ENCODE results near the gene ADAM19.

Gene ADAM19

GRCh38 chr5:157612581-157612980 is 37.0 kb upstream of the ADAM19 start:
- POLR2A ChIA-PET = no interaction called here
- no peak overlapping the region for H3K4me3 ChIP-seq (ENCODE audit: low read depth, low read length)
- TF ChIP-seq CTCF (IDR thresholded peaks at IDR 0.05; ENCODE audit: insufficient read depth, low read length, missing control alignments) = no peak
- CTCF ChIA-PET = interaction anchor here (1.0 kb wide), 2 partner anchors 20 kb away, joined by 3 read pairs; no protein-coding TSS in a partner anchor
- no peak for DNase-seq (ENCODE audit: low read depth, low spot score)

- CTCF ChIA-PET = interaction anchor here (1.0 kb wide), 2 partner anchors 19 to 20 kb away, joined by 3 read pairs; no protein-coding TSS in a partner anchor
- POLR2A ChIA-PET = interaction anchor here (0.6 kb wide), 1 partner anchor 38 kb away, joined by 4 read pairs; no protein-coding TSS in a partner anchor
- DNase-seq (ENCODE audit: low read depth, low spot score) = no peak
Observed at GRCh38 chr5:157611571-157612476, 36.2 kb upstream of the ADAM19 start.

GRCh38 chr5:157610990-157611389 is 35.4 kb upstream of the ADAM19 start:
- CTCF ChIA-PET = no interaction called here
- TF ChIP-seq CTCF (IDR thresholded peaks at IDR 0.05; ENCODE audit: insufficient read depth, low read length, missing control alignments) = no peak
- no peak for DNase-seq (ENCODE audit: low read depth, low spot score)
- no peak overlapping the region for H3K4me3 ChIP-seq (ENCODE audit: low read depth, low read length)
- POLR2A ChIA-PET = no interaction called here

More at GRCh38 chr5:157611571-157612476, 36.2 kb upstream of the ADAM19 start:
- TF ChIP-seq CTCF (IDR thresholded peaks at IDR 0.05; ENCODE audit: insufficient read depth, low read length, missing control alignments) = no peak
- H3K4me3 ChIP-seq (ENCODE audit: low read depth, low read length) = no peak overlapping the region

- no peak for TF ChIP-seq CTCF (IDR thresholded peaks at IDR 0.05; ENCODE audit: insufficient read depth, low read length, missing control alignments)
- ChIA-PET CTCF (interaction anchor here (0.9 to 2.7 kb wide), 3 partner anchors 8 to 134 kb away, joined by 3 to 12 read pairs (median 3); partner anchors contain the start of gene LSM11), POLR2A (interaction anchor here (1.1 kb wide), 2 partner anchors 51 to 97 kb away, joined by 3 read pairs; no protein-coding TSS in a partner anchor)
- DNase-seq (ENCODE audit: low read depth, low spot score) = no peak
- no peak overlapping the region for H3K4me3 ChIP-seq (ENCODE audit: low read depth, low read length)
Observed at GRCh38 chr5:157608972-157609565, 33.5 kb upstream of the ADAM19 start.

- POLR2A ChIA-PET = interaction anchor here (0.5 to 1.1 kb wide), 3 partner anchors 30 to 49 kb away, joined by 3 to 6 read pairs (median 4); no protein-coding TSS in a partner anchor
- no peak overlapping the region for H3K4me3 ChIP-seq (ENCODE audit: low read depth, low read length)
- CTCF ChIA-PET = interaction anchor here (1.2 to 2.7 kb wide), 2 partner anchors 10 to 20 kb away, joined by 3 to 12 read pairs; no protein-coding TSS in a partner anchor
- TF ChIP-seq CTCF (IDR thresholded peaks at IDR 0.05; ENCODE audit: insufficient read depth, low read length, missing control alignments) = no peak
- DNase-seq (ENCODE audit: low read depth, low spot score) = peak; percentile 44
Observed at GRCh38 chr5:157607371-157608161, 32.0 kb upstream of the ADAM19 start.
